ENCODE results near the gene FADS2.
A peak's percentile ranks its signal among the peaks of the same experiment; 100 is the strongest.

The FADS2 gene

DNA sequence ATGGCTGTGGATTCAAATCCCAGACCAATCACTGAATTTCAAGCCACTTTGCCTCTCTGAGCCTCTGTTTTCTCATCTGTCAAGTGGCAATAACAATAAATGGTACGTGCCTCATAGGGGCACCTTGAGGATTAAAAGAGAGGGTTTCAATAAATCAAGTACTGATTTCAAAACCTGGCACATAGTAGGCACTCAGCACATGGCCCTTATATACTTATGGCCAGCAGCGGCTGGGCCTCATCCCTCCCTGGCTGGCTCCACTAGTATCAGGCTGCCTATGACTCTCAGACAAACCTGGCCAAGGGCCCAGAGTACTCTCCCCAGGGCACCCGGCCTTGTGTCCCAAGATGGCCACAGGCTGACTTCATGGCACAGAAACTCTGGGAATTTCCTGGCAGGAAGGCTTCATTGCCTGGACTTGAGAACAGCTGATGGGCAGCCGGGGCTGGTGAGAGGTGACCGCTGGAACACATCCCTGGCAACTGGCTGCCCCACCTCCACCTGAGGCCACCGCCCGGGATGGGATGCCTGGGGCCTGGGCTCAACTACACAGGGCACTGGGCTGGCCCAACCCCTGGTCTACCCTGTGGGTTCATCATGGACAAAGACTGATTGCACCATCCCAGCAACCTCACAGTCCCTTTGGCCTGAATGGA is 59.9 kb downstream of the FADS2 start:
- DNase-seq (ENCODE audit: low read depth), result peak; percentile 85

DNA sequence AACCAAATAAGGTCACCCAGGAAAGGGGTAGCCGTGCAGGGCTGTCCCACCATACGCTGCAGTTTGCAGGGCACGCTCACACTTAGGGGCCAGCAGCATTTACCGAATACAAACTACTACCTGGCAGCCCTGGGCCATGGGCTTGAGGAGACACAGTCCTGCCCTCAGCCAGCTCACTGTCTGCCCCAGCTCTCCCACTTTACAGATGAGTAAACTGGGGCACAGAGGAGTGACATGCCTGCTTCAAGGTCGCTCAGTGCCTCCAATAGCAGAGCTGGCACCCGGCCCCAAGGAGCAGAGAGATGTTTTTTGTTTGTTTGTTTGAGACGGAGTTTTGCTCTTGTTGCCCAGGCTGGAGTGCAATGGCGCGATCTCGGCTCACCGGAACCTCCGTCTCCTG is 60.5 kb downstream of the FADS2 start:
- DNase-seq (ENCODE audit: low read depth), result no peak

GRCh38 chr11:61889831-61890230 is 61.7 kb downstream of the FADS2 start:
- DNase-seq (ENCODE audit: low read depth), result no peak

GRCh38 chr11:61890529-61891330 is 62.6 kb downstream of the FADS2 start:
- peak; percentile 50 for DNase-seq (ENCODE audit: low read depth)

DNA sequence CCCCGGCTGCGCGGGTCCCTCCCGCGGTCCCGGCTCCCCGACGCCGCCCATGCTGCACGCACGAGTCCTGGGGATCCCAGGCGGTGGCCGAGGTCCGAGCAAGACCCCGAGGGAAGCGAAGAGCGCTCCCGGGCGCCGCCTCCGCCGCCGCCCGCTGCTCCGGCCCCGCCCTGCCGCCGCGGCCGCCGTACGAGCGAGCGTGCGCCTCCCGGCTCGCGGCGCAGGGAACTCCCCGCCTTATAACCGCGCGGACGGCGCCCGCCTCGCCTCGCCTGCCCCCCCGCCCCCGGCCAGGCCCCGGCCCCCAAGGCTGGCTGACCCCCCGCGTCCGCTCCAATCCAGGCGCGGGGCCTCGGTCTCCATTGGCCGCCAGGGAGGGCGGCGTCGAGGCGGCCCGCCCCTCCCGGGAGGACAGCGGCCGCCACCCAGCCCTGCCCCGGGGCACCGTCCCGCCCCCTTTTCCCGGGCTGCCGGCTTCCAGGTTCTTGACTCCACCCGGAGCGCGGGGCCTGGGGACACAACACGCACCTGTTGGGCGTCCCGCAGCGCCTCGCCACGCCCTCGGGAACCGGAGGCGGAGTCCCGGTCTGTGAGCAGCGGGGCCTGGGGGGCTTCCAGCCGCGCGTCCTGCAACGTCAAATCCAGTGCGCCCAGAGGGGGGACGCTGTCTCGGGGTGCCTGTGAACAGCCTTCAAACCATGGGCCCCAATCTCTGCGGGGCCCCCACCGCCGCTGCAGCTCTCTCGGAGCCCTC is 63.4 kb downstream of the FADS2 start, which contains the start of gene FADS3:
TSS of gene FADS3 (minus strand) at position 215 of the 754 bp plus-strand sequence. CDS start at position 51, 164 bp downstream.
- peak; percentile 70 for DNase-seq (ENCODE audit: low read depth)

DNA sequence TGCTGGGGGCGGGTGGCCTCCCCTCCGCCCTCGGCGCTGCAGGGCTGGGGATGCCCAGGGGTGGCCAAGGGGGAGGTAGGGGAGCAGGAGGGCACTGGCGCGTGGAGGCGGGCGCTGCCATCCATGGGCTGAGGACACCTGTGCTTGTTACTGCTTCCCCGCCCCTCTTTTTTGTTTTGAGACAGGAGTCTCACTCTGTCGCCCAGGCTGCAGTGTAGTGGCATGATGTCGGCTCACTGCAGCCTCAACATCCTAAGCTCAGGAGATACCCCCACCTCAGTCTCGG is 63.9 kb downstream of the FADS2 start:
- DNase-seq (ENCODE audit: low read depth), result no peak

DNA sequence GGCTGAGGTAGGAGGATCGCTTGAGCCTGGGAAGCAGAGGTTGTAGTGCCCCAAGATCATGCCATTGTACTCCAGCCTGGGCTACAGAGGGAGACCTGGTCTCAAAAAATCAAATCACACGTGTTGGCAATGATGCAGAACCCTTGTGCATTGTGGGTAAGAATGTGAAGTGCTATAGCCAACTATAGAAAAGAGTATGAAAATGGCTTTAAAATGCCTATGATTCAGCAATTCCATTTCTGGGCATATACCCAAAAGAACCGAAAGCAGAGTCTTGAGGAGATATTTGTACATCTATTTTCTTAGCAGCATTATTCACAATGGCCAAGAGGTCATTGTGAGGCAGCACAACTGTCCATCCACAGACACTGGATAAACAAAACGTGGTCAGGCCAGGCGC is 65.9 kb downstream of the FADS2 start:
- DNase-seq (ENCODE audit: low read depth), result peak; percentile 93

- no peak for DNase-seq (ENCODE audit: low read depth)
These were observed 67.1 kb downstream of the FADS2 start for GRCh38 chr11:61895046-61895717.

DNA sequence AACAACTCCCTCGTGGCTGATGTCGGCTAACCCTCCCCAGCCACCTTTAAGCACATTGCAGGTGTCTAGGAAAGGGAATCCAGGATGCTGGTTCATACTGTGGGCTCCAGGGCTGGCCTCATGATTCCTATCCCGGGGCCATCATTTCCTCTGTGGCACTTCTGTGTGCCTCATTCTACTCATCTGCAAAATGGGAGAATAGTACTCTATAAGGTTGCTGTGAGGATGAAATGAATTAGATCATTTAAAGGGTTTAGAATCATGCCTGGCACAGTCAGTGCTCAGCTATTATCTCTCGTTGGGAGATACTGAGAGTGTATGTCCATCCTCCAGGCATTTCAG is 67.6 kb downstream of the FADS2 start:
- no peak for DNase-seq (ENCODE audit: low read depth)

DNA sequence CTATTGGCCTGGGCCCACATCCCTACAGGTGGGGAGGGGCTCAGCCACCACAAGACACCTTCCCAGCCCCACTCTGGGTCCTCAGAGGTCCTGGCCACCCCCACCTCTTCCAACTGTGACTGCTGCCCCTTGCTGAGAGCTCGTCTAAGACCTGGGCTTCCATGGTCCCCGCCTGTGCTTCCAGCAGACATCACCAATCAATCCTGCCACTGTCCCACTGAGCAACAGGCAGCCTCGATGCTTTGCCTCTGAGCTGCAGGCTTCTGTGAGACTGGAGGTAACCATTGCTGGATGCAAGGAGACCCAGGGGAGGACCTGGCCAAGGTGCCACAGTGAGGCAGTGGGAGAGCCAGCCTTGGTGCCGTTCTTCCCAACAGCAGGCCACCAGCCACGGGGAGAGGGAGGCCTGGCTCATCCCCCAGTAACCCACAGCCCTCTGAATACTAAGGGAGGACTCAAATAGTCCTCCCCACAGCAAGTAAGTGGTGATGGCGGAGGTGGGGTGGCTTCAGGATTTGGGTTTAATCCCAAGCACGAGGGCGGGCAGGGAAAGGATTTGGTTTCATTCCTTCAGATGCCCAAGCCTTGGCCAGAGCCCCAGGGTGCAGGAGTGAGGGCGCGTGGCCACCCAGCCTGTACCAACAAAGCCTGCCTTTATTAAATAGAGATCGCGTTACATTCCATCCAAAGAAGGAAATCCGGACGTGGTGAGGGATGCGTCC is 68.7 kb downstream of the FADS2 start:
- DNase-seq (ENCODE audit: low read depth), result no peak

DNA sequence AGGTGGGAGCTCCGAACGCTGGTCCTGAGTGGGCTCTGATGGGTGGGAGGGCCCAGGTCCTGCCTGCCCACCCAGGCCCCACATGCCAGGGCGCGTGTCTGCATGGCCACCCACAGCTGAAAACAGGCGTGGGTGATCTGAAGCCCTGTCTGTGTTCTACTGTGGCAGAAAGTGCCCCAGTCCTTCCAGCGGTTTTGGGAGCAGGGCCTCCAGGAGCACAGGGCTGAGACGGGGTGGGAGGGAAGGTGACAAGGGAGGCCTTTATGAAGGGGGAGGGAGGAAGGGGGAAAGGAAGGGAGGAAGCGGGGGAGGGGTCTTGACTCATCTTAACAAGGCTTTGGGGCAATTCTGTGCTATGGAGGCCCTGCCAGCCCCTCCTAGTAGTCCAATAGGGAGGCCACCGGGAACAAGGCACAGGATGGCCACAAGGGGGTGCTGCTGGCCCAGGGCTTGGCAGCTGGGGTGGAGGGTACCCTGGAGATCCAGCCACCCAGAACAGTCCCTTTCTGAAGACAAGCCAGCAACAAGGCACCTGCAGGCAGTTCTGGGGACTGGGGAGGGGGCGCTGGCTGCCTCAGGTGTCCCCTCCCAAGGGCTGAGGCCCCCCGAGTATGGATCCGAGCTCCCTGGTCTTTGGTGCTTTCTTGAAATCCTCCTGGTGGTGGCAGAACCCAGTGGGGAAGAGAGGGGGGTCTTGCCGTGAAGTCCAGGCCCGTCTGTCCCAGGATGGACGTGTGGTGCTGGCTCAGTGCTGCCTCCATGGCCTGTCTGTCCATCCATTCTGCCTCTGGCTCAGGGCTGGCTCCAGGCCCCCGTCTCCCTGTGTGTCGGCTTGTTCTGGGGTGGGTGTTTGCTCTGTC is 69.5 kb downstream of the FADS2 start:
- DNase-seq (ENCODE audit: low read depth), result no peak

DNA sequence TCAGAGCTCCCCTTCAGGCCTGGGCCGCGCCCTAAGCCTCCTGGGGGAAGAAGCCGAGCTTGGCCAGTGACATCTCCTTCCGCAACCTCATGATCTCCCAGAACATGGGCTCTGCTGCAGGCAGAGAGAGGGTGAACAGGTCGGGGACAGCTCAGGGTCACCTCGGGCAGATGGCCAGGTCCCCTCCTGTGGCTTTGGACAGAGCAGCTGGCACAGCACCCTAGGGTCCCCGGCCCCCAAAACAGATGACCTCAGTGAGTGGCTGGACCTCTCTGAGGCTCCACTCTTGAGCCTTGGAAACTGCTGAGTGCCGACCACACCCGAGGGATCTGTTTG is 70.1 kb downstream of the FADS2 start:
- DNase-seq (ENCODE audit: low read depth), result no peak

- no peak for DNase-seq (ENCODE audit: low read depth)
These were observed 71.2 kb downstream of the FADS2 start for GRCh38 chr11:61899146-61899841.

GRCh38 chr11:61900251-61900650 is 72.2 kb downstream of the FADS2 start:
- DNase-seq (ENCODE audit: low read depth), result no peak

GRCh38 chr11:61901397-61901796 is 73.3 kb downstream of the FADS2 start:
- DNase-seq (ENCODE audit: low read depth), result no peak

GRCh38 chr11:61902313-61902712 is 74.2 kb downstream of the FADS2 start:
- no peak for DNase-seq (ENCODE audit: low read depth)

DNA sequence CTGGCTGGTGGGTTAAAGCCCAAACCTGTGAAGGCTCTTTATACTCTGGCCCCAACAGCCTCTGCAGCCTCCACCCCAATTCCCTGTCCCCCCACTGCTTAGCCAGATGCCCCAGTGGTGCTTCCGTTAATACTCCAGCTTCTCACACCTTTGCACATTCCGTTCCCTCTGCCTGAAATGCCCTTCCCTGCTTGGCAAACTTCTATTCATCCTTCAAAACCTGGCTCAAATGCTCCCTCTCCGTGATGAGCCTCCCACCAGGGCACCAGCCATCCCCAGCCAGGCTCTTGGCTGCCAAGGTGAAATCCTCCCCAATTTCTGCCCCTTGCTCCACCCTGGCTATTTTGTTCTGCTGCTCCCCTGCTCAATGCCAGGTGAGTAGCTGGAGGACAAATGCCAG is 75.7 kb downstream of the FADS2 start:
- no peak for DNase-seq (ENCODE audit: low read depth)

DNA sequence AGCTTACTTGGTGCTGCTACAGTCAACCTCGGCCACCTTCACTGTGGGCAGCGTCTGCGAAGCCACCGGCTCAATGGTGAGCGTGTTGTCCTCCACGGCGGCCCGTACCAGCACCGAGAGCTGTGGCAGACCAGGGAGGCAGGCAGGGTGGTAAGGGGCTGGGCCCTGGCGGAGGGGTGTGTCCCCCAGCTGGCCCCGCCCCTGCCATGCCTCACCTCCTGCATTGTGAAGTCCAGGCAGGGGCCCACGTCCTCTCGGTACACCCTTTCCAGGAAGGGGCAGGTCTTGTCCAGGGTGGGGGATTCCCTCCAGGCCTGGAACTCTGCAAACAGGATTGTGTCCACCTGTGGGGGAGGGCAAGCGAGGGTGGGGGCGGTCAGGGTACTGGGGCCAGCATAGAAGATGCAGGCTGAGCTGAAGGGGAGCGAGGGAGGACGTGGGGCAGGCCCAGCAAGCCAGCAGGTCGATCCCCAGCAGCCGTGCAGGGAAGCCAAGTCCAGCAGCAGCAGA is 76.5 kb downstream of the FADS2 start:
- DNase-seq (ENCODE audit: low read depth), result no peak

GRCh38 chr11:61905067-61905696 is 77.1 kb downstream of the FADS2 start:
- no peak for DNase-seq (ENCODE audit: low read depth)
